Liver (tissue), 9 donors: Measurements from ENCODE around the gene MTRF1. TPM values are rescaled to one million over a fixed set of nuclear protein-coding genes. Genes with fewer than 3 reads are reported as not detected.
A peak's percentile ranks its signal among the peaks of the same experiment; 100 is the strongest.

ENCODE experiments used
- DNase-seq: peaks from one replicate; pipeline ENCODE4 v3.0.0-alpha.2; 2017; ENCODE audit warnings: low spot score
- H3K27ac ChIP-seq, 2 donors: one replicate each; pipeline ENCODE4 v1.7.0; 2013; ENCODE audit warnings: inconsistent platforms in 2 of 2, low read length in 2 of 2, control low read depth in 1 of 2, low read depth in 1 of 2, mild to moderate bottlenecking in 1 of 2
- H3K27me3 ChIP-seq, 4 donors: one replicate each; pipeline versions ENCODE4 v1.6.1 to v1.7.0; 2013; ENCODE audit warnings: low read length in 3 of 4, inconsistent platforms in 1 of 4, mild to moderate bottlenecking in 1 of 4, moderate library complexity in 1 of 4; ENCODE audit not compliant: control insufficient read depth in 4 of 4, insufficient read depth in 4 of 4
- H3K36me3 ChIP-seq, 4 donors: one replicate each; pipeline versions ENCODE4 v1.6.1 to v1.7.0; 2013; ENCODE audit warnings: low read length in 3 of 4, mild to moderate bottlenecking in 3 of 4, low read depth in 1 of 4, moderate library complexity in 1 of 4; ENCODE audit not compliant: control insufficient read depth in 4 of 4, insufficient read depth in 3 of 4
- H3K4me1 ChIP-seq, 4 donors: one replicate each; pipeline versions ENCODE4 v1.6.1 to v1.7.0; 2013; ENCODE audit warnings: low read length in 3 of 4, mild to moderate bottlenecking in 3 of 4, moderate library complexity in 1 of 4; ENCODE audit not compliant: control insufficient read depth in 4 of 4, insufficient read depth in 4 of 4
- H3K4me3 ChIP-seq, 3 donors: one replicate each; pipeline versions ENCODE4 v1.6.1 to v1.7.0; 2013; ENCODE audit warnings: low read length in 3 of 3, control low read depth in 1 of 3, low read depth in 1 of 3, mild to moderate bottlenecking in 1 of 3
- H3K9ac ChIP-seq, 2 donors: one replicate each; pipeline ENCODE4 v1.7.0; 2013; ENCODE audit warnings: low read length in 2 of 2, mild to moderate bottlenecking in 2 of 2, moderate library complexity in 2 of 2, control low read depth in 1 of 2, low read depth in 1 of 2
- H3K9me3 ChIP-seq, 4 donors: one replicate each; pipeline versions ENCODE4 v1.6.1 to v1.7.0; 2013; ENCODE audit warnings: low read length in 3 of 4; ENCODE audit not compliant: control insufficient read depth in 4 of 4
- EGR1 ChIP-seq, 2 donors: IDR thresholded peaks; 2 replicates each; pipeline ENCODE4 v1.6.1; 2016 to 2018; ENCODE audit warnings: antibody characterized with exemption in 2 of 2, low read depth in 2 of 2
- FOXA1 ChIP-seq: IDR thresholded peaks from 2 replicates; pipeline ENCODE4 v1.6.1; 2016; ENCODE audit warnings: antibody characterized with exemption
- FOXA2 ChIP-seq: IDR thresholded peaks from 2 replicates; pipeline ENCODE4 v1.6.1; 2016; ENCODE audit warnings: antibody characterized with exemption
- GABPA ChIP-seq, 2 donors: IDR thresholded peaks in 1 of 2; conservative IDR thresholded peaks in 1 of 2; 2 replicates each; pipeline ENCODE4 v1.6.1; 2016; ENCODE audit warnings: antibody characterized with exemption in 2 of 2, mild to moderate bottlenecking in 1 of 2, moderate library complexity in 1 of 2
- JUND ChIP-seq, 2 donors: IDR thresholded peaks; 2 replicates each; pipeline ENCODE4 v1.6.1; 2016; ENCODE audit warnings: antibody characterized with exemption in 2 of 2
- MAX ChIP-seq: IDR thresholded peaks from 2 replicates; pipeline ENCODE4 v1.6.1; 2016; ENCODE audit warnings: antibody characterized with exemption
- REST ChIP-seq: IDR thresholded peaks from 2 replicates; pipeline ENCODE4 v1.6.1; 2016; ENCODE audit warnings: antibody characterized with exemption, mild to moderate bottlenecking
- SP1 ChIP-seq: IDR thresholded peaks from 2 replicates; pipeline ENCODE4 v1.6.1; 2018; ENCODE audit warnings: antibody characterized with exemption, mild to moderate bottlenecking
- YY1 ChIP-seq: IDR thresholded peaks from 2 replicates; pipeline ENCODE4 v1.6.1; 2016; ENCODE audit warnings: antibody characterized with exemption, mild to moderate bottlenecking
- ZBTB33 ChIP-seq: IDR thresholded peaks from 2 replicates; pipeline ENCODE4 v1.6.1; 2016; ENCODE audit warnings: antibody characterized with exemption
- WGBS: extraction: QIAGEN DNeasy Blood & Tissue Kit; methylation state at CpG from one replicate; pipeline ENCODE4 v1.1.7; 2013; 5-methylcytosine and 5-hydroxymethylcytosine counted together
- polyA plus RNA-seq, 2 donors: library from polyadenylated mRNA; stranded (reverse) in 1 of 2; unstranded in 1 of 2; fragments of 200-250 nt in 1 of 2; fragments of >200 nt in 1 of 2; fragmentation: Nextera tagmentation in 1 of 2; extraction: Ambion mirVana in 1 of 2; gene quantifications; one replicate each; pipeline versions ENCODE4 v1.2.1 to v1.2.3, GENCODE V29; 2013 to 2015
- total RNA-seq, 2 donors: library from RNA; depleted of rRNA; stranded (reverse); fragments of >200 nt; gene quantifications; one replicate each; pipeline ENCODE4 v1.2.3, GENCODE V29; 2014
- donor health status: healthy.
- donor health status: healthy.
- donor health status: healthy.
- donor health status: healthy.
- donor health status: healthy.

Gene MTRF1
- total and polyA plus RNA-seq, 4 donors: 4.9 to 11.0 (median 9.9) TPM

GRCh38 chr13:41312176-41312500 lies 48.8 kb upstream of the MTRF1 start:
- Histone ChIP-seq H3K27me3 (no peaks in the 10 kb centered on the region), H3K36me3 (no peaks in the 10 kb centered on the region), H3K4me1 (peaks cover 0 to 28% (median 6%) of the 10 kb centered on the region in 4 donors), H3K9ac (peak overlapping the region; percentile 88 to 91), H3K9me3 (no peaks in the 10 kb centered on the region), H3K27ac (peak overlapping the region; percentile 96 to 97), H3K4me3 (peak overlapping the region; percentile 93 to 95 (median 94))
- peak; percentile 54 for DNase-seq
- 1% methylated on average over 11 of the region's 11 CpGs for whole genome bisulfite sequencing
- peak; percentile 7 for TF ChIP-seq MAX
- TF ChIP-seq YY1: peak; percentile 53
- TF ChIP-seq GABPA (IDR thresholded peaks at IDR 0.05 in 1 of 2, conservative IDR thresholded peaks at IDR 0.05 in 1 of 2): no peak

GRCh38 chr13:41311406-41312175 lies 48.2 kb upstream of the MTRF1 start:
- Histone ChIP-seq H3K27me3 (no peaks in the 10 kb centered on the region), H3K9ac (peak overlapping the region; percentile 88 to 91), H3K9me3 (no peaks in the 10 kb centered on the region), H3K4me1 (peaks cover 0 to 28% (median 6%) of the 10 kb centered on the region in 4 donors), H3K4me3 (peak overlapping the region; percentile 93 to 95 (median 94)), H3K36me3 (no peaks in the 10 kb centered on the region), H3K27ac (peak overlapping the region; percentile 96 to 97)
- peak; percentile 62 for DNase-seq
- WGBS: under 1% methylated on average over 73 of the region's 73 CpGs
- TF ChIP-seq ZBTB33 (no peak), EGR1 (IDR thresholded peaks at IDR 0.05; ENCODE audit: low read depth in 2 of 2) (peak in 1 of 2 donors; percentile 2), YY1 (peak; percentile 72)

- no peaks in the 10 kb centered on the region for H3K27me3 ChIP-seq
- H3K36me3 ChIP-seq: no peaks in the 10 kb centered on the region
- peaks cover 0 to 28% (median 6%) of the 10 kb centered on the region in 4 donors for H3K4me1 ChIP-seq
- H3K4me3 ChIP-seq: peak within 1 kb of the TSS; percentile 93 to 95 (median 94)
- peak; percentile 90 for DNase-seq
- peak within 1 kb of the TSS; percentile 96 to 97 for H3K27ac ChIP-seq
- no peaks in the 10 kb centered on the region for H3K9me3 ChIP-seq
- peak; percentile 98 for TF ChIP-seq YY1
- peak; percentile 84 to 90 for TF ChIP-seq JUND (IDR thresholded peaks at IDR 0.05)
- no peak for TF ChIP-seq SP1
- TF ChIP-seq ZBTB33: peak; percentile 29
- no peak for TF ChIP-seq REST
- TF ChIP-seq FOXA2: no peak
- TF ChIP-seq FOXA1: no peak
- TF ChIP-seq EGR1 (IDR thresholded peaks at IDR 0.05; ENCODE audit: low read depth in 2 of 2): peak in 1 of 2 donors; percentile 59
- peak within 1 kb of the TSS; percentile 88 to 91 for H3K9ac ChIP-seq
- WGBS: under 1% methylated on average over 32 of the region's 32 CpGs
These were observed 47.6 kb upstream of the MTRF1 start, which contains the start of gene NAA16 for GRCh38 chr13:41310963-41311405. Gene NAA16 (plus strand): TSS chr13:41311267. CDS start chr13:41311529, 262 bp downstream.
